ENCODE results near the gene ZCCHC2. TPM values are rescaled to one million over a fixed set of nuclear protein-coding genes. Genes with fewer than 3 reads are reported as not detected.

Gene ZCCHC2
- total RNA-seq, 1 experiment from 2014 or later: 7.8 TPM

DNA sequence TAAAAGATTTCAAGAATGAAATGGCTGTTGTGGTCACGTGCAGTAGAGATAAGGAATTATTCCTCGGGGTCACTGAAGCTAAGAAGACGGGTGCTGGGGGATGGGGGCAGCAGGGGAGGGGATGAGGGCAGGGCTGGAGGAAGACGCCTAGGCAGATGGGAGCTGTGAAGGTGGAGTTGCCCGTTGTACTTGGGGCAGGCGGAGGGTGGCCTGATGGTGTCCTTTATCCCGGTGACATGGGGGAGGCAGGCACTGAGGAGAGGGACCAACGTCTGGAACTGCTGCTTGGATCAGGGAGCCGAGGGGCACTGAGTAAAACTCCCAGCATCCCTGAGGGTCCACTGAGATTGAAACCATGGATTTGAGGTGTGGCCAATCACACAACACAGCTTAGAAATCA, 64.9 kb downstream of the ZCCHC2 start:
- no peak for DNase-seq
- H3K4me3 ChIP-seq (ENCODE audit: insufficient read depth, low read depth, low read length): no peak overlapping the region
- H3K27me3 ChIP-seq (ENCODE audit: control insufficient read depth, insufficient read depth, low read length): no peaks in the 10 kb centered on the region
- H3K36me3 ChIP-seq (replicated peaks; ENCODE audit: control insufficient read depth, insufficient read depth, low read length): no peaks in the 10 kb centered on the region; the same call in 1 of the 2 replicates

DNA sequence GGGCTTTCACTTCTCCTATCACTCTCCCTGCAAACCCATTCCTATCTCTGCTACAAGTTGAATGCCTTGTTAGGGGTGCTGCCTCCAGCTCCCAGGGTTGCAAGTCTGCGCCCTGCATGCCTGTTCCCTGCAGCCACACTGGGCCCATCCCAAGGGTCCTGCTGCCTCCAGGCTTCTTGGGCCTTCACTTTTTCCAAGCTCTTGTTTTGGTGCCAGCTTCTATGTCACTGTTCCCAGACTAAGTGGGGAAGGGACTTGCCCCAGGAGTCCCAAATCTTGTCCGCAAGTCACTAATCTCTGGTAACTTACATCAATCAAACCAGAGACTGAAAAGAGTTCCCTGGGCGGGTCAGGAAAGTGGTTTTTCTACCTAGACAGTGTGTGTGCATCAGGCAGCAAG, 65.4 kb downstream of the ZCCHC2 start:
- H3K27me3 ChIP-seq (ENCODE audit: control insufficient read depth, insufficient read depth, low read length): no peaks in the 10 kb centered on the region
- H3K36me3 ChIP-seq (replicated peaks; ENCODE audit: control insufficient read depth, insufficient read depth, low read length): no peaks in the 10 kb centered on the region; the same call in 1 of the 2 replicates
- H3K4me3 ChIP-seq (ENCODE audit: insufficient read depth, low read depth, low read length): no peak overlapping the region
- DNase-seq: no peak

DNA sequence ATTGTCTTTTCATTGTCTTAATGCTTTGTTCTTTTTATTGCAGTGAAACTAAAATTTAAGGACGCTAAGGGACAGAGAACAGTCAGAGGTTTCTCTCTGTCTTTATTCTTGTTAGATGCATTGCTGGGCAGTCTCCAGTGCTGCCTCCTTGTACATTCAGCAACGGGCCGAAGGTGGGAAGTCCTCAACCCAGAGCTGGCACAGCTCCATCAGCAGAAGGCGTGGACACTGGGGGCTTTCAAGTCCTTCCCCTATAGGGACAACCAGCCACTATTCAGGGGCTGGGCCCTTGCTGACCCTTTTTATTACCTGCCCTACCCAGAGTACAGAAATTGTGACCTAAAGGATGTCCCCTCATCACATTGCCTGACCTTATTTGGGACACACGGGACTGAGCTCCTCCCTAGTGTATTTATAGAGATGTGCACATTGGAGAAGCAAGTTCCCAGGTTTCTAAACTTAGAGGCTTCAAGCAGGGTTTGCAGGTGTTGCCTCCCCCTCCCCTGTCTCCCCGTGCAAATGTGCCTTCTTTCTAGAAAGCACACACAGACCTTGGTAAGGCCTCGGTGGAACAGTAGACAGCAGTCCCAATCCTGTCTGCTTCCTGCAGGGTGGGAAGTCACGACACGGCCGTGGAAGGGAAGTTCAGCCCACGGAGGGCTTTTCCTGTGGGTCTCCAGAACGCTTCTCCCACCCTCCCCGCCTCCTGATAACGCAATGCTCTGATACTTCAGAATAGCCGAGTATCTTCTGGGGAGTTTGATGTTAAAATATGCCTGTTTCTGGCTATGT, 68.2 kb downstream of the ZCCHC2 start:
- Histone ChIP-seq H3K4me3 (ENCODE audit: insufficient read depth, low read depth, low read length) (no peak overlapping the region), H3K36me3 (replicated peaks; ENCODE audit: control insufficient read depth, insufficient read depth, low read length) (no peaks in the 10 kb centered on the region), H3K27me3 (ENCODE audit: control insufficient read depth, insufficient read depth, low read length) (peaks cover 9% of the 10 kb centered on the region)
- no peak for DNase-seq

GRCh38 chr18:62596145-62597005, 73.5 kb downstream of the ZCCHC2 start:
- Histone ChIP-seq H3K27me3 (ENCODE audit: control insufficient read depth, insufficient read depth, low read length) (peaks cover 24% of the 10 kb centered on the region), H3K36me3 (replicated peaks; ENCODE audit: control insufficient read depth, insufficient read depth, low read length) (no peaks in the 10 kb centered on the region), H3K4me3 (ENCODE audit: insufficient read depth, low read depth, low read length) (peak overlapping the region; percentile 51)
- peak; percentile 82 for DNase-seq

DNA sequence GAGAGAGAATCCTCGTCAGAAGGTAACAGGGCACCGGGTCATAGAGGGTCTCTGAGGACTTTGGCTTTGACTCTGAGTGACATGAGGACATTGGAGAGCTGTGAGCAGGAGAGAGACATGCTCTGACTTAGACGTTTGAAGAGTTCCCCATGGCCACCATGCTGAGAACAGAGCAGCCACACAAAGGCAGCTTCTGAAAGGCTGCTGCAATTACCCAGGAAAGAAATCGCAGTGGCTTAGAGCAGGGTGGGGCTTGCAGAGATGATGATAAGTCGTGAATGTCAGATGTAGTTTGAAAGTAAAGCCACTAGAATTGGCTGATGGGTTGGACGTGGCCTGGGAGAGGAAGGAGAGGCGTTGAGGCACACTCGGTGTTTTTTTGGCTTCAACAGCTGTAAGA, 79.0 kb downstream of the ZCCHC2 start:
- DNase-seq: no peak
- no peak overlapping the region for H3K4me3 ChIP-seq (ENCODE audit: insufficient read depth, low read depth, low read length)
- peaks cover 6% of the 10 kb centered on the region for H3K27me3 ChIP-seq (ENCODE audit: control insufficient read depth, insufficient read depth, low read length)
- no peaks in the 10 kb centered on the region for H3K36me3 ChIP-seq (replicated peaks; ENCODE audit: control insufficient read depth, insufficient read depth, low read length)

- no peaks in the 10 kb centered on the region; the same call in 1 of the 2 replicates for H3K27me3 ChIP-seq (ENCODE audit: control insufficient read depth, insufficient read depth, low read length)
- no peak overlapping the region for H3K4me3 ChIP-seq (ENCODE audit: insufficient read depth, low read depth, low read length)
- no peak for DNase-seq
- H3K36me3 ChIP-seq (replicated peaks; ENCODE audit: control insufficient read depth, insufficient read depth, low read length): no peaks in the 10 kb centered on the region
Measured at GRCh38 chr18:62602706-62603105, 79.9 kb downstream of the ZCCHC2 start.

DNA sequence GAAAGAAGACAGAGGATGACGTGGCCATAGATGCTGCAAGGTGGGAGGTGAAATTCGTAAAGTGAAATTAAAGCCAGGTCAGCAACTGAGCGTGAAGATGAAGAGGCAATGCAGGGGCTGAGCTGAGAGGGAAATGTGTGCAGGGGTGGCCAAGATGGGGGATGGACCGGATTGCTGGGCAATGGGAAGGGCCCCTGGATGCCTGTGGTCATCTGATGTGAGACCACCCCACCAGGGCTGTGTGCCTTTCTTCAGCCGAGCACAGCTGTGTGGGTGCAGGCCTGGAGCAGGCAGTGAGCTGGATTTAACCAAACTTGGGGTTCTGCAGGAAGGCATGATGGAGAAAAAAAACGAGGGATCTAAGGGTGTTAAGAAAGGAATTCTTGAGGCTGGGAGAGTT, 80.4 kb downstream of the ZCCHC2 start:
- H3K4me3 ChIP-seq (ENCODE audit: insufficient read depth, low read depth, low read length): no peak overlapping the region
- DNase-seq: no peak
- no peaks in the 10 kb centered on the region for H3K36me3 ChIP-seq (replicated peaks; ENCODE audit: control insufficient read depth, insufficient read depth, low read length)
- no peaks in the 10 kb centered on the region; the same call in 1 of the 2 replicates for H3K27me3 ChIP-seq (ENCODE audit: control insufficient read depth, insufficient read depth, low read length)

DNA sequence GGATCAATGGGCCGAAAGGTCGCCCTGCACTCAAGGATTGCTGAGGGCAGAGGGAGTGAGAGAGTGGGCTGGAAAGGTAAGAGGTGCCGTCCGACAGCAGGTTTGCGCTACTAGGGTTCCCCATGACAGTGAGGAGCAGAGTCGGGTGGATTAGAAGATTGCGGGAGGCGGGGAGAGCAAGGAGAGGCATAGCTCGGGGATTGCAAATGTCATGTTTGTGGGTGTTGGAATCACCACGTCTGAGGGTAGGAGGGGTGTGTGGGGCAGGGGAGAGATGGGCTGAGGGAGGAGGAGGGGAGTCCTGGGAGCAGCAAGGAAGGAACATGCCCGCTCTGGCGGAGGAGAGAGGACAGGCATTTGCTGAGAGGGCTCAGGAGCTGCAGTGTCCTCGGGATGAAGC, 81.2 kb downstream of the ZCCHC2 start:
- no peak for DNase-seq
- no peaks in the 10 kb centered on the region for H3K36me3 ChIP-seq (replicated peaks; ENCODE audit: control insufficient read depth, insufficient read depth, low read length)
- H3K4me3 ChIP-seq (ENCODE audit: insufficient read depth, low read depth, low read length): no peak overlapping the region
- H3K27me3 ChIP-seq (ENCODE audit: control insufficient read depth, insufficient read depth, low read length): no peaks in the 10 kb centered on the region; the same call in 1 of the 2 replicates

GRCh38 chr18:62605685-62606084, 82.9 kb downstream of the ZCCHC2 start:
- H3K27me3 ChIP-seq (ENCODE audit: control insufficient read depth, insufficient read depth, low read length): no peaks in the 10 kb centered on the region; the same call in 1 of the 2 replicates
- no peak overlapping the region for H3K4me3 ChIP-seq (ENCODE audit: insufficient read depth, low read depth, low read length)
- no peaks in the 10 kb centered on the region for H3K36me3 ChIP-seq (replicated peaks; ENCODE audit: control insufficient read depth, insufficient read depth, low read length)
- DNase-seq: no peak

GRCh38 chr18:62606106-62606505, 83.3 kb downstream of the ZCCHC2 start:
- no peak overlapping the region for H3K4me3 ChIP-seq (ENCODE audit: insufficient read depth, low read depth, low read length)
- H3K27me3 ChIP-seq (ENCODE audit: control insufficient read depth, insufficient read depth, low read length): no peaks in the 10 kb centered on the region; the same call in 1 of the 2 replicates
- DNase-seq: no peak
- H3K36me3 ChIP-seq (replicated peaks; ENCODE audit: control insufficient read depth, insufficient read depth, low read length): no peaks in the 10 kb centered on the region

DNA sequence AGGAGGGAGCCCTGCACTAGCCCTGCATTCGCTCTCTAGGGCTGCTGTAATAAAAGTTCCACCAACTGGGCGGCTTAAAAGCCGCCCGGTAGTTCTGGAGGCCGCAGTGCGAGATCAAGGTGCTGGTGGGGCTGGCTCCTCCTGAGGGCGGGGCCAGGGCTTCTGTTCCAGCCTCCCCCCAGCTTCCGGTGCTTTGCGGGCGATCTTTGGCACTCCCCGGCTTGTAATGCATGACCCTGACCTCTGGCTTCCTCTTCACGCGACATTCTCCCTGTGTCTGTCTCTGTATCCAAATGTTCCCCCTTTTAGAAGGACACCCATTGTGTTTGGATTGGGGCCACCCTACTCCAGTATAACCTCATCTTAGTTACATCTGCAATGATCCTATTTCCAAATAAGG, 84.5 kb downstream of the ZCCHC2 start:
- Histone ChIP-seq H3K36me3 (replicated peaks; ENCODE audit: control insufficient read depth, insufficient read depth, low read length) (no peaks in the 10 kb centered on the region), H3K27me3 (ENCODE audit: control insufficient read depth, insufficient read depth, low read length) (no peaks in the 10 kb centered on the region), H3K4me3 (ENCODE audit: insufficient read depth, low read depth, low read length) (no peak overlapping the region)
- DNase-seq: no peak

DNA sequence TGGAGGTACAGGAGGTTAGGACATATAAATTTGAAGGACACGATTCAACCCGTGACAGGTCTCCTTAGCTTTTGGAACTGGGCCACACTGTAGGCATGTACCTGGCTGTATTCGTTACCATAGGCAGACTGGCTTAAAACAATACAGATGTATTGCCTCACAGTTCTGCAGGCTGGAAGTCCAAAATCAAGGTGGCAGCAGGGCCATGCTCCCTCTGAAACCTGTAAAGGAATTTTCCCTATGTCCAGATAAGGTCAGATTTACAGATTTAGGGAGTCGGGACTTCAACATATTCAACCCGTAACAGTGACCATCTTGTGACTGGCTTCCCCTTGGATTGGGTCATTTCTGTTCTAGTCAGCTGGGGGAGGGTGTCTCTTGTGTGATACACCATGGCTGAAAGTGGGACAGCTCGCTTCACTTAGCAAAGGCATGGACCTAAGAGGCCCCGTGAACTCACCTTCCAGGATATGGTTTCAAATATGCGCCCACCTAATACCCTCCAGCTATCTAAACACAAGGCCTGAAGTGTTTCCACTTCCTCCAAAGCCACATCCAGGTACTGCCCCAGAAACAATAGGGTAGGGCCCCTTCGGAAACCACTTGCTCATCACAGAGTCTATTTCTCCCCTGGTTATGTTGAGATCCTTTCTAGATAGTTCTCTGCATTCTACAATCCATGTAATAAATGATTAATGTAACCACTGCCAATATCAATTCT, 85.0 kb downstream of the ZCCHC2 start:
- no peaks in the 10 kb centered on the region for H3K27me3 ChIP-seq (ENCODE audit: control insufficient read depth, insufficient read depth, low read length)
- no peak for DNase-seq
- H3K4me3 ChIP-seq (ENCODE audit: insufficient read depth, low read depth, low read length): no peak overlapping the region
- H3K36me3 ChIP-seq (replicated peaks; ENCODE audit: control insufficient read depth, insufficient read depth, low read length): no peaks in the 10 kb centered on the region

GRCh38 chr18:62609764-62610163, 86.9 kb downstream of the ZCCHC2 start:
- H3K27me3 ChIP-seq (ENCODE audit: control insufficient read depth, insufficient read depth, low read length): no peaks in the 10 kb centered on the region
- DNase-seq: no peak
- no peaks in the 10 kb centered on the region for H3K36me3 ChIP-seq (replicated peaks; ENCODE audit: control insufficient read depth, insufficient read depth, low read length)
- no peak overlapping the region for H3K4me3 ChIP-seq (ENCODE audit: insufficient read depth, low read depth, low read length)

DNA sequence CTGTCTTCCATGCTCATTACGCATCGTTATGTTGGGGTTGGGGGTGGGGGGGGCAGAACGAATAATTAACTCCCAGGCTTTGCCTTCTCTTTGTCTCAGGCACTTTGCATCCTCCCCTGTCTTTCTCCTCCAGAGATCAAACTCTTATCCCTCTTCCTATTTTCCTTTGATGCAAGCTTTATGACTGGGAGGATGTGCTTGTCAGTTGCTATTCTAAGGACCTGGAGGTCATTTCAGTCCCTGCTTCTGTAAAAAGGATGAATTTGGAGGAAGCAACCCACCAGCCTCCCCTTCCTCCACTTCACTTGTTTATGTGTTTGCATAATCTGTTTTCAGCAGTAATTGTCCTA, 87.5 kb downstream of the ZCCHC2 start:
- H3K4me3 ChIP-seq (ENCODE audit: insufficient read depth, low read depth, low read length): no peak overlapping the region
- no peaks in the 10 kb centered on the region for H3K36me3 ChIP-seq (replicated peaks; ENCODE audit: control insufficient read depth, insufficient read depth, low read length)
- no peaks in the 10 kb centered on the region for H3K27me3 ChIP-seq (ENCODE audit: control insufficient read depth, insufficient read depth, low read length)
- DNase-seq: no peak
